T-helper 1 cell (primary cell): ENCODE results near the gene AKT2.

Experiments
- DNase-seq, 5 donors: peaks; one replicate each; pipeline ENCODE4 v3.0.0-alpha.2; 2012 to 2020

Gene AKT2

DNA sequence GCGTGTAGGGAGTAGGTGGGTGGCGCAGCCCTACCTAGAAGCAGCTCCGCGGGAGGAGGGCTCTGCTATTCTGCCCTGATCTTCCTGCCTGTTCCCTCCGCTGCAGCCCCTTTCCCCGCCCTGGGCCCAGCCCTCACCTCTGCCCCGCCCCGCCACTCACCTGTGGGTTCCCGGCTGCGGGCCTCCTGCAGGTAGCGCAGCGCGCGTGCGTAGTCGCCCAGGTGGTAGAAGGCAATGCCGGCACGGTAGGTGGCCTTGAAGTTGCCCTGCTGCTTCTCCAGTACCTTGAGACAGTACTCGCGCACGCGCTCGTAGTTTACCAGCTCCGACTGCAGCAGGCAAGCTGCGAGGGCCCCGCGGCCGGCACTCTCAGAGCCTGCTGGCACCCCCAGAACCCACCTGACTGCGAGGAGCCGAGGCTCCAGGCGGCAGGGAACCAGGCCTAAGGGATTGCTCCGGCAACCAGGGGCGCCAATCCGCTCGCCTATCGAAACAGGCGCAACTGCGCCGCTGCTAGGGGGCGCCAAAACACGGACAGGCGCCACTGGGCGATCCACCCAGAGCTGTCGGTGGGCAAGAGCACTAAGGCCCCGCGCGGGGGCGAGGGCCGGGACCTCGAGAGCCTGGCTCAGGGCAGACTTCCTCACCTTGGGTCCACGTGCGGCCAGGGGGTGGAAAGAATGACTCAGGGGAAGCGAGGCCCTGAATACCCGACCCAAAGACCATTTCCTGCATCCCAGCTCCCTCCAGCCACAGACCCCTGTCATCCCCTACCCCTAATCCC, 67.9 kb downstream of the AKT2 start:
- DNase-seq = peak in 1 of 5 donors; percentile 27

DNA sequence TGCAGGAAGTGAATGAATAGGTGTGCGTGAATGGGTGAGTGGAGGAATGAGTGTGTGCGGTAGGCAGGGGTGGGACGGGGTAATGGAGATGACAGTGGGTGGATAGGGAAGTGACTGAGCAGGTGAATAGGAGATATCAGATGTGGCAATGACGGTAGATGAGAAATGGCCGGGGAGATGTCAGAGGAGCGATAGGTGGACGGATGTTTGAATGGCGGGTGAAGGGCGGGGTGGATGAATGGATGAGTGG, 68.4 kb downstream of the AKT2 start:
- DNase-seq = no peak

DNA sequence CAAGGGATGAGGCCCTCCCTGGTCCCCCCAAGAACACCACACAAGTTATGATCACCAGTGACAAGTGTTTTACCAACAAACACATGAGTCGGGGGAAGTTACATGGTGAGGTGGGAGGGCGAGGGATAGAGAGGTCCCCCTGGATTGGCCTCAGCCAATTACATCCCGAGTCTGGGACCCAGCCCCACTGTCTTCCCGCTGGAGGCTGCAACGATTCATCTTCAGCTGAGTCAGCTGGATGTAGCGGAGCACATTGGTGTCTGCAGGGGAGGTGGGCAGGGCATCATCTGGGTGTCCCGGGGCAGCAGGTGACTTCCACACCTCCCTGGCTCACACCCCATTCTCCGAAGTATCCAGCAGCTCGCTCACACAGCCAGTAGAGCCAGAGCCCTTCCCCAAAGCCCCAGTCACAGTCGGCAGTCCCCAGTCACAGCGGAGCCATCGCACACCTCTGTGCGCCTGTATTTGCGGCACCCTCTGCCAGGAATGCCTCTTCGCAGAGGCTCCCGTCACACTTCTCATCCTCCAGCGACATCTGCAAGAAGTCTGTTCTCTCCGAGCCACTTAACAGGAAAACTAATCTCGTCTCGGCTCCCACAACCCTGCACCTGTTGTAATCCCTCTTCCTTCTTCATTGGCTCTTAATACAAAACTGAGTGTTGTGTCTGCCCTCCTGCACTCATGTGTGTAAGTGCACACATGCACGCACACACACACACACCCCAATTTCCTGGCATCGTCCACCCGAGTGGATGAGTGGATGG, 69.0 kb downstream of the AKT2 start:
- DNase-seq = no peak

DNA sequence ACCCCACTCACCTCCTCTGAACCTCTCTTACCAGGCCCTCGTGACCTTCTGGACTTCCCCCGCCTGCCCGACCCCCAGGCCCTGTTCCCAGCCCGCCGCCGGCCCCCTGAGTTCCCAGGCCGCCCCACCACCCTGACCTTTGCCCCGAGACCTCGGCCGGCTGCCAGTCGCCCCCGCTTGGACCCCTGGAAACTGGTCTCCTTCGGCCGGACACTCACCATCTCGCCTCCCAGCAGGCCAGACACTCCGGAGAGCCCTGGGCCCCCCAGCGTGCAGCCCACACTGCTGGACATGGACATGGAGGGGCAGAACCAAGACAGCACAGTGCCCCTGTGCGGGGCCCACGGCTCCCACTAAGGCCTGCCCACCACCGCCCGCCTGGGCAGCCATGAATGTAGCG, 70.2 kb downstream of the AKT2 start:
- no peak for DNase-seq

DNA sequence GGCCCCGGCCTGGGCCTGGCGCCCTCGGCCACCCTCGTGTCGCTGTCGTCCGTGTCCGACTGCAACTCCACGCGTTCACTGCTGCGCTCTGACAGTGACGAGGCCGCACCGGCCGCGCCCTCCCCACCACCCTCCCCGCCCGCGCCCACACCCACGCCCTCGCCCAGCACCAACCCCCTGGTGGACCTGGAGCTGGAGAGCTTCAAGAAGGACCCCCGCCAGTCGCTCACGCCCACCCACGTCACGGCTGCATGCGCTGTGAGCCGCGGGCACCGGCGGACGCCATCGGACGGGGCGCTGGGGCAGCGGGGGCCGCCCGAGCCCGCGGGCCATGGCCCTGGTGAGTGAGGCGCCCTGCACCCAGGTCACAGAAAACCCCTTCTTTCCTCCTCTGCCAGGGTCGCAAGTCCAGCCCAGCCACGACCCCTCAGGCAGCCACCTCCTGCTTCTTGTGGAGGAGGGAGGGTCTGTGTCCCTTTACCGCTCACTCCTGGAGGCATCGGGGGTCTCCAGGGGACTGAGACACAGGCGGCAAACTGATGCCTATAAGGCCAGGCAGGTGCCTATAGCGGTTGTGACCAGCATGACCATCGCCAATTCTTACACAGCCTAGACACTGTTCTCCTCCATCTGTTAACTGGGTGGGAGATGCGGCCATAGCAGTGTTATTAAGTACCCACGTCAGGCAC, 71.1 kb downstream of the AKT2 start:
- DNase-seq = no peak

DNA sequence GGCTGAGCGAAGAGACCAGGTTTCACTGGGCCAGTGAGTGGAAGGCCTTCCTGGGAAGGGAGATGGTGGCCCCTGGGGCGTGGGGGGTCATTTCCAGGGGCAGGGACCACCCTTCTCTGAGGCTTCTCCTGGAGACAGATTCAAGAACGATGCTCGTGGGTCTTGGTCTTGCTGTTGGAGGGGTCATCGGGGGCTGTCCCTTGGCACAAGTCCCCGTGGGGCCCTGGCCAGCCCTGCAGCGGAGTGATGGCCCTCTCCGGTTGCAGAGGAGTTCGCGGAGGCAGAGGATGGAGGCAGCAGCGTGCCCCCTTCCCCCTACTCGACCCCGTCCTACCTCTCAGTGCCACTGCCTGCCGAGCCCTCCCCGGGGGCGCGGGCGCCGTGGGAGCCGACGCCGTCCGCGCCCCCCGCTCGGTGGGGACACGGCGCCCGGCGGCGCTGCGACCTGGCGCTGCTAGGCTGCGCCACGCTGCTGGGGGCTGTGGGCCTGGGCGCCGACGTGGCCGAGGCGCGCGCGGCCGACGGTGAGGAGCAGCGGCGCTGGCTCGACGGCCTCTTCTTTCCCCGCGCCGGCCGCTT, 71.8 kb downstream of the AKT2 start:
- no peak for DNase-seq

DNA sequence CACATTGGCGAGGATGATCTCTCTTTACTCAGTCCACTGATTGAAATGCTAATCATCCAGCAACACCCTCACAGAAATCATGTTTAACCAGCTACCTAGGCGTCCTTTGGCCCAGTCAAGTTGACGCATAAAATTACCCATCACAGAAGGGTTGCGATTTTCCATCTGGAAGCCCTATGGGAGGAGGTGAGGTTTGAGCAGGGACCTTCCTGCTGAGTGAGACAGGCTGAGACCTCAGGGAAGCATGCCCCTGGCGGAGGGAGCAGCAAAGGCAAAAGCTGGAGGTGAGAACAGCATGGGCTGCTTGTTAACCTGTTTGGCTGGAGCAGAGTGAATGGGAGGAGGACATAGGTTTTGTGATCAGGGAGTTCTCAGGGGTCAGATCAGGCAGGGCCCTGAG, 74.3 kb downstream of the AKT2 start:
- DNase-seq = no peak

DNA sequence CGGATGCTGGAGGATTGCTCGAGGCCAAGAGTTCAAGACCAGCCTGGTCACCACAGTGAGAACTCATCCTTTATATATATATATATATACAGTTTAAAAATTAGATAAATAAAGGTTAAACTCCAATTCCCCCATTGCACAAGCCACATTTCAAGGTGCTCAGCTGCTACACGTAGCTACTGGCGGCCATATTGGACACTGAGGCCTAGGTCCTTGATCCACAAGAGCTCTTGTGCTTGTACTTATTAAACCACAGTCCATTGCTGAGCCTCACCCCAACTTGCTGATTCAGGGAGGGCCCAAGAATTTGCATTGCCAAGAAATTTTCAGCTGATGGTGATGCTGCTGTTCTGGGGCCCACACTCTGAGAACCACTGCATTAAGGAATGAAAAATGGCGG, 76.5 kb downstream of the AKT2 start:
- DNase-seq = no peak

DNA sequence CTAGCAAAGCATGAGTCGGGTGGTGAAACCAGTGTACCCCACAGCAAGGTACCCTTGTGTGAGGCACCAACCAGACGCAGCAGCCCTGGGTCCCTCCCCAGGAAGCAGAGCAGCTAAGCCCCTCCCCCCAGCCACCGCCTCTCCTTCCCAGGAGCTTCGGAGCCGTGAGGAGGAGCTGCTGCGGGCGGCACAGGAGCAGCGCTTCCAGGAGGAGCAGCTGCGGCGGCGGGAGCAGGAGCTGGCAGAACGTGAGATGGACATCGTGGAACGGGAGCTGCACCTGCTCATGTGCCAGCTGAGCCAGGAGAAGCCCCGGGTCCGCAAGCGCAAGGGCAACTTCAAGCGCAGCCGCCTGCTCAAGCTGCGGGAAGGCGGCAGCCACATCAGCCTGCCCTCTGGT, 79.4 kb downstream of the AKT2 start:
- DNase-seq = no peak

DNA sequence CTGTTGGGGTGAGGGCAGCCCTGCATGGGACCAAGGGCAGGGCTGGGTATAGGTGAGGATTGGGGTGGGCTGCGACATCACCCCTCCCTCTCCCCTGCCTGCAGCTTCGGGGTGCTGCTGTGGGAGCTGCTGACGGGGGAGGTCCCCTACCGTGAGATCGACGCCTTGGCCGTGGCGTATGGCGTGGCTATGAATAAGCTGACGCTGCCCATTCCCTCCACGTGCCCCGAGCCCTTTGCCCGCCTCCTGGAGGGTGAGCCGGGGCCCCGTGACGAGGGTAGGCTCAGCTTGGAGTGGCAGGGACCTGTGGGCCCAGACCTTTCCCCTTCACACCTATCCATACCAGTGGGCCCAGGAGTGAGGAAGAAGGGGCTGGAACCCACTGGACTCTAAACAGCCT, 80.8 kb downstream of the AKT2 start:
- DNase-seq = no peak

DNA sequence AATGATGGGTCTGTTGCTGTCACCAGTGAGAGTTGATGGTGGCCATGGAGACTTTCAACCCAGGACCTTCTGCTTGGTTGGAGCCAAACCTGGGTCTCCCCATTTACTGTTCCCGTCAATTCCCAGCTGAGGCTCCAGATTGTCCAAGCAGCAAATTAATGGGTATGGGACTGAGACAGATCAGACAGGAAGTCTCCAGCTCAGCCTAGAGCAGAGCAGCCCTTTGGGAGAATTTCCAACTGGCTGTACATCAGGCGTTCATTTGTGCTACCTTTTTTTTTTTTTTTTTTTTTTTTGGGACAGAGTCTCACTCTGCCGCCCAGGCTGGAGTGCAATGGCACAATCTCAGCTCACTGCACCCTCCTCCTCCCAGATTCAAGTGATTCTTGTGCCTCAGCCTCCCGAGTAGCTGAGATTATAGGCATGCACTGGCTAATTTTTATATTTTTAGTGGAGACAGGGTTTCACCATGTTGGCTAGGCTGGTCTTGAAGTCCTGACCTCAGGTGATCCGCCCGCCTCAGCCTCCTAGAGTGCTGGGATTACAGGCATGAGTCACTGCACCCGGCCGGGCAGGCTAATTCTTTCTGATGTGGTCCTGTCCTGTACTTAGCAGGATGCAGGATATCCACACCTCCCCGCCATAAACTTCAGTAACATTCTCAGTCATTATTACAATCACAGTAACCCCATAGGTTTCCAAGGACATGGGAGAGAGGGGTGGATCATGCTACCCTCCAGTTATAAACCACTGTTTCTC, 84.6 kb downstream of the AKT2 start:
- no peak for DNase-seq

DNA sequence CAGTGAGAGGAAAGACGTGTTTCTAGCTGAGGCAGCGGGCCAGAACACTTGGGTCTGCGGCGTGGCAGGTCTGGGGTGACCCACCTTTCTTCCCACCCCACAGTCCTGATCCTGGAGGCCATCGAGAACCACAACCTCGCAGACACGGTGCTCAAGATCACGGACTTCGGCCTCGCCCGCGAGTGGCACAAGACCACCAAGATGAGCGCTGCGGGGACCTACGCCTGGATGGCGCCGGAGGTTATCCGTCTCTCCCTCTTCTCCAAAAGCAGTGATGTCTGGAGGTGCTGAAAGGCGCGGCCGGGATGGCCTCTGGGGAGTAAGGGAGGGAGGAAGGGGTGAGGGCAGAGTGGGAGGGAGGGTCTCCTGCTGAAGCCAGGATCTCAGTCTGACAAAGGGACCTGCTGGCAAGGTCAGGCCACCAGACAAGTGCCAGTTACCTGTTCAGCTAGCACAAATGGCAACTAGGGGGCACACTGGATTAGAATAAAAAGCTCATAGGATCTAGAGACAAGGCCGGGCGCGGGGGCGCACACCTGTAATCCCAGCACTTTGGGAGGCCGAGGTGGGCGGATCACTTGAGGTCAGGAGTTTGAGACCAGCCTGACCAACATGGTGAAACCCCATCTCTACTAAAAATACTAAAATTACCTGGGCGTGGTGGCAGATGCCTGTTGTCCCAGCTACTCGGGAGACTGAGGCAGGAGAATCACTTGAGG, 86.7 kb downstream of the AKT2 start:
- no peak for DNase-seq

DNA sequence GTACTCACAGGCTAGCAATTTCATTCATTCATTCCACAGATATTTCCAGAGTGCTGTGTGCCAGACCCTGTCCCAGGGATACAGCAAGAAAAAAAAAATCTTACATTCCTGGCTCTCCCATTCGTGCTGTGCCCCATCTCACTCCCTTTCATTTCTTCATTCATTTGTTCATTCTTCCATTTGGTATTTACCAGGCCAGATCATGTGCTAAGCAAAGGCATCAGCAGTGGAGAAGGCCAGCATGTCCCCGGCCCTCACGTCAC, 91.6 kb downstream of the AKT2 start:
- no peak for DNase-seq

DNA sequence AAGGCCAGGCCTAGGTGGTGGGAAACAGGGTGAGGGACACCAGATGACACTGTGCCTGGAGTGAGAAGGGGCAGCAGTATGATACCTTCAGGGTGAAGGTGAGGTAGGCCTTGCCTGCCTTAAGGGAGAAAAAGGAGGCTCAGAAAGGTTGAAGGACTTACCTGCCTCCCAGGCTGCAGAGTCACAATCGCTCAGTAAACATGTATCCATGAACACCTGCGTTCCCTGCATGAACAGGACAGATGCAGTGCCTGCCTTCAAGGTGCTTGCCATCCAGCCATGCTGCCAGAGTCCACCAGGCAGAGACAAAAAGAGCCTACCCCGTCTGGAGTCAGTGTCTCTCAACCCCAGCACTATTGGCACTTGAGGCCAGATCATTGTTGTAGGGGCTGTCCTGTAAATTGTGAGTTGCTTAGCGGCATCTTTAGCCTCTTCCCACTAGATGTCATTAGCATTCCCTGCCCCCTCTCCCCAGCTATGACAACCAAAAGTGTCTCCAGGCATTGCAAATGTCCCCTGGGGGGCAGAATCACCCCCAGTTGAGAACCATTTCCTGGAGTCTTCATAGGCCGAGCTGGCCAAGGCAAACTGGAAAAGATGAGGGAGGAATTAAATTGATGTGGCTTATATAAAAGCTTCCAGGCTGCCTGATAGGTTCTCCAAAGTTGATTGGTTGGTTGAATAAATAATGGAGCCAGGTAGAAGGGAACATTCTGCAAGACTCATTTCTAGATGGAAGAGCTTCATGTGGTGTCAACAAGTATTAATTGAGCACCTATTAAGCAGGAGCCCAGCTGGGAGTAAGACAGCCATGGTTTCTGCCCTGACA, 92.2 kb downstream of the AKT2 start:
- DNase-seq = no peak

DNA sequence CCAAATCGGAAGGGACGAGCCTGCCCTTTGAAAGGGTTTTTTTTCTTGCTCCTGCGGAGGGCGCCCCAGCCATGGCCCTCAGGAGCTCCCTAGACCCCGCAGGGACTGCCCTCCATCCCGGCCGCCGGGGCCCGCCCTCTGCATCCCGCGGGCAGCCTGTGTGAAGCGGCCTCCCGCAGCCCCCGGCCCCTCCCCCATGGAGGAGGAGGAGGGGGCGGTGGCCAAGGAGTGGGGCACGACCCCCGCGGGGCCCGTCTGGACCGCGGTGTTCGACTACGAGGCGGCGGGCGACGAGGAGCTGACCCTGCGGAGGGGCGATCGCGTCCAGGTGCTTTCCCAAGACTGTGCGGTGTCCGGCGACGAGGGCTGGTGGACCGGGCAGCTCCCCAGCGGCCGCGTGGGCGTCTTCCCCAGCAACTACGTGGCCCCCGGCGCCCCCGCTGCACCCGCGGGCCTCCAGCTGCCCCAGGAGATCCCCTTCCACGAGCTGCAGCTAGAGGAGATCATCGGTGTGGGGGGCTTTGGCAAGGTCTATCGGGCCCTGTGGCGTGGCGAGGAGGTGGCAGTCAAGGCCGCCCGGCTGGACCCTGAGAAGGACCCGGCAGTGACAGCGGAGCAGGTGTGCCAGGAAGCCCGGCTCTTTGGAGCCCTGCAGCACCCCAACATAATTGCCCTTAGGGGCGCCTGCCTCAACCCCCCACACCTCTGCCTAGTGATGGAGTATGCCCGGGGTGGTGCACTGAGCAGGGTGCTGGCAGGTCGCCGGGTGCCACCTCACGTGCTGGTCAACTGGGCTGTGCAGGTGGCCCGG, 93.1 kb downstream of the AKT2 start:
- DNase-seq = peak in 2 of 5 donors; percentile 9 to 12

DNA sequence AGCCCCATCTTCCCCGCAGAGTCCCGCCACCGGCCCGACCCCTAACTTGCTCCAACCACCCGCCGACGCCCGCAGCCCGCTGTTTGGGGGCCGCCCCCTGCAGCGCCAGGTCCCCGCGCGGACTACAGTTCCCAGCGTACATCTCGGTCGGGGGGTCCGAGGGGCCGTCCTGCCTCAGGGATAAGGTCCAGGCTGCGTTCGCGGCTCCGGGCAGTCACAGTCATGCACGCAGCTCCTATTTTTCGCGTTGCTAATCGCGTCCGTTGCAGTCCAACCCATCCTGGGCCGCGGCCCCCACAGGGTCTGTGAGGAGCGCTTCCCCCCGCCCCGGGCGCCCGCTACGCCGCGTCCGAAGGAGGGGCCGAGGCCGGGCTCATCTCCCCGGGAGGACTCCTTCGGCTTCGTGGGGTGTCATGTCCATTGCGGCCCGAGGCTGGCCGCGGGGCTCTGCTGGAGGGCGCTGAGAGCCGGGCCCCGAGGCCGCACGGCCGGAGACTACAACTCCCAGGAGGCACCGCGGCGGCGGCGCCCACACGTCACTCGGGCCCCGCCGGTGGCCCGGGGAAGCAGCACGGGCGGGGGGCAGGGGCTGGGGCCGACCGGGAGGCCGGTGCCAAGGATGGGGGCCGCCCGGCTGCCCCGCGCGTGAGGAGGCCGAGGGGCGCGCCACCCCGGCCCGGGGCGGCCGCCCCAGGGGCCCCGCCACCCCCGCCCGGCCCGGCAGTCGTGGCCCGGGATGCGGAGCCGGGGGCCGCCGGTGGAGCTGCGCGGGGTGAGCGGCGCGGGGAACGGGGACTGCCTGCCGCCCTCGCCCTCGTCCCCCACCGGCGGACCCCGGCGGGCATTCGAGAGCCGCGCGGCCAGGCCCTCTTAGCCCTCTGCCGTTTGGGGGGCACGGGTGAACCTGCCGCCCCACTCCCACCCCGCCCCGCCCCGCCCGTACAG, 94.0 kb downstream of the AKT2 start, which contains the start of gene MAP3K10:
Gene MAP3K10, plus strand, starts transcription at position 536 of the 945 bp plus-strand sequence. CDS start 606 bp downstream, outside the sequence.
- peak; percentile 44 to 77 (median 61) for DNase-seq

DNA sequence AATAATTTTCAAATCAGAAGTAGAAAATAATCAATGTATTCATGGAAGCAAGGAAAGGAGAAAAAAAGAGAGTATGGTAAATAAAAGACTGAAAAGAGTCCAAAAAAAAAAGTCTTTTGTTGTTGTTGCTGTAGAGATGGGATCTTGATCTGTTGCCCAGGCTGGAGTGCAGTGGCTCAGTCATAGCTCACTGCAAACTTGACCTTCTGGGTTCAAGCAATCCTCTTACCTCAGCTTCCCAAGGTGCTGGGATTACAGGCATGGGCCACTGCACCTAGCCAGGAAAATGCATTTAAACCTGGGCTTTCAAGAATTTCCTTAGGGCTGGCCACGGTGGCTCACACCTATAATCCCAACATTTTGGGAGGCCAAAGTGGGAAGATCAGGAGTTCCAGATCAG, 100.9 kb downstream of the AKT2 start:
- no peak for DNase-seq
